Iris pigment epithelial cell (primary cell): ENCODE results near the gene MMP24.

Source experiments
- DNase-seq: peaks from one replicate; pipeline ENCODE4 v3.0.0-alpha.2; 2011; ENCODE audit warnings: low read depth

The MMP24 gene

GRCh38 chr20:35293303-35294292 lies 67.1 kb downstream of the MMP24 start:
- no peak for DNase-seq

GRCh38 chr20:35294293-35294685 lies 67.8 kb downstream of the MMP24 start:
- DNase-seq = no peak

GRCh38 chr20:35295058-35295457 lies 68.6 kb downstream of the MMP24 start:
- DNase-seq = no peak

- DNase-seq = no peak
Observed at GRCh38 chr20:35295674-35296073, 69.2 kb downstream of the MMP24 start.

- DNase-seq = no peak
Observed at GRCh38 chr20:35296101-35296554, 69.6 kb downstream of the MMP24 start.

GRCh38 chr20:35297155-35297554 lies 70.7 kb downstream of the MMP24 start:
- no peak for DNase-seq

GRCh38 chr20:35297740-35298139 lies 71.2 kb downstream of the MMP24 start:
- DNase-seq = no peak

- DNase-seq = no peak
Observed at GRCh38 chr20:35298264-35298663, 71.8 kb downstream of the MMP24 start.

- no peak for DNase-seq
Observed at GRCh38 chr20:35299780-35300179, 73.3 kb downstream of the MMP24 start.

GRCh38 chr20:35300469-35301262 lies 74.2 kb downstream of the MMP24 start:
- no peak for DNase-seq

- DNase-seq = no peak
Observed at GRCh38 chr20:35301426-35301825, 74.9 kb downstream of the MMP24 start.

- DNase-seq = peak; percentile 53
Observed at GRCh38 chr20:35302421-35303335, 76.2 kb downstream of the MMP24 start.

- DNase-seq = no peak
Observed at GRCh38 chr20:35303382-35303734, 76.9 kb downstream of the MMP24 start.

GRCh38 chr20:35303735-35304491 lies 77.4 kb downstream of the MMP24 start:
- peak; percentile 91 for DNase-seq

- no peak for DNase-seq
Observed at GRCh38 chr20:35304956-35305355, 78.5 kb downstream of the MMP24 start.

- peak; percentile 100 for DNase-seq
Observed at GRCh38 chr20:35305682-35306556, 79.4 kb downstream of the MMP24 start.

GRCh38 chr20:35306931-35307517 lies 80.5 kb downstream of the MMP24 start:
- peak; percentile 84 for DNase-seq

- DNase-seq = peak; percentile 52
Observed at GRCh38 chr20:35307666-35308653, 81.5 kb downstream of the MMP24 start.
